ENCODE results near the gene ZDBF2. TPM values are rescaled to one million over a fixed set of nuclear protein-coding genes. Genes with fewer than 3 reads are reported as not detected.

The ZDBF2 gene
- total and polyA plus RNA-seq, 9 of the 15 experiments (the other 6 are each of a cell fraction or from before 2014, with no cell fraction given), result 0.01 to 0.04 (median 0.03) TPM; not detected in 3

DNA sequence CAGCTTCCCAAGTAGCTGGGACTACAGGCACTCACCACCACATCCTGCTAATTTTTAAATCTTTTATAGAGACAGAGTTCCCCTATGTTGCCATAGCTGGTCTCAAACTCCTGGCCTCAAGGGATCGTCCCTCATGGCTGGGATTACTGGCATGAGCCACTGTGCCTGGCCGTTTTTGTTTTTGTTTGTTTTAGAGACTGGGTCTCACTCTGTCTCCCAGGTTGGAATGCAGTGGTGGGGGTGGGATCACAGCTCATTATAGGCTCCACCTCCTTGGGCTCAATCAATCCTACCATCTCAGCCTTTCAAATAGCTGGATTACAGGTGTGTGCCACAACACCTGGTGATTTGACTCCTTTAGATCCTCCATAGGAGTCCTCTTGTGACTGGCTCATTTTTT is 19.5 kb upstream of the ZDBF2 start:
- H3K4me3 ChIP-seq, result no peak overlapping the region
- H3K27me3 ChIP-seq (ENCODE audit: control insufficient read depth in 2 of 2, insufficient read depth in 2 of 2, low read length in 2 of 2), result peaks cover 7 to 40% of the 10 kb centered on the region in 2 experiments
- DNase-seq (ENCODE audit: extremely low read depth in 1 of 4, low spot score in 3 of 4) (no peak), ATAC-seq (no peak), FAIRE-seq (no peak)
- ChIA-PET CTCF (ENCODE audit: low intra/inter-chr PET ratio) (no interaction called here), POLR2A (no interaction called here)
- no peaks in the 10 kb centered on the region for H3K4me1 ChIP-seq (replicated peaks in 1 of 2; ENCODE audit: control insufficient read depth in 2 of 2, insufficient read depth in 2 of 2, low read length in 2 of 2)
- H4K20me1 ChIP-seq (replicated peaks; ENCODE audit: control insufficient read depth, insufficient read depth, low read length), result no peaks in the 10 kb centered on the region
- H3K9me1 ChIP-seq (ENCODE audit: control insufficient read depth, insufficient read depth, low read length), result no peaks in the 10 kb centered on the region
- H3K36me3 ChIP-seq (ENCODE audit: control insufficient read depth, insufficient read depth, low read length), result no peaks in the 10 kb centered on the region
- intact Hi-C loops (cut with micrococcal nuclease), result no loop called here
- H3K9ac ChIP-seq (ENCODE audit: insufficient read depth in 1 of 2, low read depth in 2 of 2, low read length in 2 of 2), result no peak overlapping the region
- no peaks in the 10 kb centered on the region for H3K9me3 ChIP-seq (replicated peaks; ENCODE audit: control insufficient read depth, insufficient read depth, low read depth, low read length)
- H2AFZ ChIP-seq (ENCODE audit: low read depth, low read length), result no peak overlapping the region
- TF ChIP-seq BHLHE40 (IDR thresholded peaks at IDR 0.05; ENCODE audit: low read length) (no peak), POLR2AphosphoS5 (IDR thresholded peaks at IDR 0.05; ENCODE audit: control insufficient read depth, insufficient read depth, low read depth, low read length) (no peak), NUFIP1 (IDR thresholded peaks at IDR 0.05; ENCODE audit: partially characterized antibody) (no peak), ZC3H11A (IDR thresholded peaks at IDR 0.05; ENCODE audit: low read depth, low read length) (no peak), SMARCB1 (IDR thresholded peaks at IDR 0.05; ENCODE audit: insufficient read length, low read depth) (no peak), SREBF2 (CRISPR knock-in tag; IDR thresholded peaks at IDR 0.05) (no peak), NR2C2 (CRISPR knock-in tag; IDR thresholded peaks at IDR 0.05) (no peak), NR2C2 (tag; IDR thresholded peaks at IDR 0.05) (no peak)
- TF ChIP-seq, protein P1, sequence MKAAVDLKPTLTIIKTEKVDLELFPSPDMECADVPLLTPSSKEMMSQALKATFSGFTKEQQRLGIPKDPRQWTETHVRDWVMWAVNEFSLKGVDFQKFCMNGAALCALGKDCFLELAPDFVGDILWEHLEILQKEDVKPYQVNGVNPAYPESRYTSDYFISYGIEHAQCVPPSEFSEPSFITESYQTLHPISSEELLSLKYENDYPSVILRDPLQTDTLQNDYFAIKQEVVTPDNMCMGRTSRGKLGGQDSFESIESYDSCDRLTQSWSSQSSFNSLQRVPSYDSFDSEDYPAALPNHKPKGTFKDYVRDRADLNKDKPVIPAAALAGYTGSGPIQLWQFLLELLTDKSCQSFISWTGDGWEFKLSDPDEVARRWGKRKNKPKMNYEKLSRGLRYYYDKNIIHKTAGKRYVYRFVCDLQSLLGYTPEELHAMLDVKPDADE (conservative IDR thresholded peaks at IDR 0.05; ENCODE audit: control insufficient read depth, low read depth, low read length), result no peak
- TF ChIP-seq, protein P2, sequence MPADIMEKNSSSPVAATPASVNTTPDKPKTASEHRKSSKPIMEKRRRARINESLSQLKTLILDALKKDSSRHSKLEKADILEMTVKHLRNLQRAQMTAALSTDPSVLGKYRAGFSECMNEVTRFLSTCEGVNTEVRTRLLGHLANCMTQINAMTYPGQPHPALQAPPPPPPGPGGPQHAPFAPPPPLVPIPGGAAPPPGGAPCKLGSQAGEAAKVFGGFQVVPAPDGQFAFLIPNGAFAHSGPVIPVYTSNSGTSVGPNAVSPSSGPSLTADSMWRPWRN (IDR thresholded peaks at IDR 0.05; ENCODE audit: low read depth), result no peak
- no peaks in the 10 kb centered on the region for H3K79me2 ChIP-seq (ENCODE audit: control insufficient read depth, insufficient read depth, low read length)
- no peak overlapping the region for H3K27ac ChIP-seq (ENCODE audit: extremely low read depth, low read depth, low read length)
- in situ Hi-C loops (cut with MboI), result no loop called here
- H3K4me2 ChIP-seq (ENCODE audit: insufficient read depth, low read length), result no peak overlapping the region
- 0% methylated on average over 1 of the region's 2 CpGs for WGBS (ENCODE audit: insufficient coverage, low coverage, missing lambda C conversion rate)
- no TSS peak for BruUV-seq (replicated peaks)

All from K562 (cell line).